C4-2B (cell line): ENCODE data around the gene SLX4IP.

ENCODE experiments used
- H3K27ac ChIP-seq: fragments of 450-650 bp; 2 replicates; pipeline ENCODE4 v1.5.1; 2017
- ZFX ChIP-seq: fragments of 450-650 bp; IDR thresholded peaks from 2 replicates; pipeline ENCODE4 v1.6.1; 2017
- TF ChIP-seq, protein P1 (sequence below): fragments of 450-650 bp; conservative IDR thresholded peaks from 2 replicates; pipeline ENCODE4 v1.5.1; 2017; ENCODE audit warnings: mild to moderate bottlenecking

Gene SLX4IP

DNA sequence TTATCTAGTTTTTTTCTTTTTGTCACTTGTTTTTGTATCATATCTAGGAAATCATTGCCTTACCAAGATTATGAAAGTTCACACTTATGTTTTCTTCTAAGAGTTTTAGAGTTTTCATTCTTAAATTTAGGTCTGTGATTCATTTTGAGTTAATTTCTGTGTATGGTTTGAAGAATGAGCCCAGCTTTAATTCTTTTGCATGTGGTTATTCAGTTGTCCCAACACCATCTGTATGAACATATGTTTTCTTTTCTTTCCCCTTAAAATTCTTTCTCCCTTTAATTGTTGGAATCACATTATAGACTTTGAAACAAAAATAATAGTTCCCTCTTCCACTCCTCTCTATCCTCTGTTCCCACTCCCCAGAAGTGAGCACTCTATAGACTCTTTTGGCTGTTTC, 85.4 kb downstream of the SLX4IP start:
- H3K27ac ChIP-seq: no peak overlapping the region
- TF ChIP-seq, protein P1, sequence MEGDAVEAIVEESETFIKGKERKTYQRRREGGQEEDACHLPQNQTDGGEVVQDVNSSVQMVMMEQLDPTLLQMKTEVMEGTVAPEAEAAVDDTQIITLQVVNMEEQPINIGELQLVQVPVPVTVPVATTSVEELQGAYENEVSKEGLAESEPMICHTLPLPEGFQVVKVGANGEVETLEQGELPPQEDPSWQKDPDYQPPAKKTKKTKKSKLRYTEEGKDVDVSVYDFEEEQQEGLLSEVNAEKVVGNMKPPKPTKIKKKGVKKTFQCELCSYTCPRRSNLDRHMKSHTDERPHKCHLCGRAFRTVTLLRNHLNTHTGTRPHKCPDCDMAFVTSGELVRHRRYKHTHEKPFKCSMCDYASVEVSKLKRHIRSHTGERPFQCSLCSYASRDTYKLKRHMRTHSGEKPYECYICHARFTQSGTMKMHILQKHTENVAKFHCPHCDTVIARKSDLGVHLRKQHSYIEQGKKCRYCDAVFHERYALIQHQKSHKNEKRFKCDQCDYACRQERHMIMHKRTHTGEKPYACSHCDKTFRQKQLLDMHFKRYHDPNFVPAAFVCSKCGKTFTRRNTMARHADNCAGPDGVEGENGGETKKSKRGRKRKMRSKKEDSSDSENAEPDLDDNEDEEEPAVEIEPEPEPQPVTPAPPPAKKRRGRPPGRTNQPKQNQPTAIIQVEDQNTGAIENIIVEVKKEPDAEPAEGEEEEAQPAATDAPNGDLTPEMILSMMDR: no peak
- no peak for TF ChIP-seq ZFX

DNA sequence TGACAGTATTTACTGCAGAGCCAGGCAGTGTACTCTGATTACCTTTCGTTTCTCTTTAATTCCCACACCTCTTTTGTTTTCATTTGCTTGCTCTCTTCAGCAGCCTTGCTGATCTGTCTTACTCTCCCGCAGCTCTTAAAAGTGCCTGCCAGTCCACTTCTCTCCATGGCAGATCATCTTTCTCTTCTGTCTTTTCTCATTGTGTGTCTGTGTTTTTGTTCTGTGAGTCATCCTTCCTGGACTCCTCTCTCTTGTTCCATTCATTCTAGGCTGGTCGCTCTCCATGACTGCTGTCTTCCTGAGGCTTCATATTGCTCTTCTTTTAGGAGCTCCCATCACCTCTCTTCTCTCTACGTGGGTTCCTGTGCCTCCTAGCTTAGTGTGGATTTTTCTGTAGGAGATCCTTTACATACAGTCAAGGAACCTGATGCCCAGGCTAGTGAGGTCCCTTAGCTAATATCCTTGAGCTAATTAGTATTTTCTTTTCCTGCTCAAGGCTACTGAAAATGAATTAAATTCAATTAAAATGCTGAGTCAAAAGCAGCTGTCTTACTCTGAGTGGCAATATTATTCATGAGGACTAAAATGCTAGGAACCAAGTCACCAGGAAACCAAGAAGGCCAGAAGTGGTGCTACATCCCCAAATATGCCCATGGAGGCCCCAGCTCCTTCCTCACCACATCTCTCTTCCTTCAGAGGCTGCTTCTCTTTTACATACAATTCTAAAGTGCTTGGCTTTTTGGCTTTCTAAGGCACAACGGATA, 86.1 kb downstream of the SLX4IP start:
- H3K27ac ChIP-seq: no peak overlapping the region
- TF ChIP-seq, protein P1: no peak
- no peak for TF ChIP-seq ZFX

DNA sequence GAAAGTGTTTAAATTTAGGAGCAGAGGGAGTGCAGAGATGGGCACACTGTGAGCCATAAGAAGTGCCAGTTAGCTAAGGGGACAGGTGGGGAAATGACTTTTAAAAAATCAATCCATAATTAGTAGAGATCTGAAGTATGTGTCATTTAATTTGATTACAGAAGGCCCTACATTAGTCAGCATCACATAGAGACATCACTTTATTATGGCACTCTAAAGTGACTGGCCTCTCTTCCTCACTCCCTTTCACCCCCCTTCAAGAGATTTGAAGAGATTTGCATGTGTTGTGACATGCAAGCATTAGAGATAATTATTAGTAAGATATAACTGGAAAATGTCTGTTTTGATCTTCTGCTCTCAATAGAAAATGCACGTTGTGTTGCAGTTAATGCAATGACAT, 86.7 kb downstream of the SLX4IP start:
- H3K27ac ChIP-seq: no peak overlapping the region
- TF ChIP-seq, protein P1: no peak
- TF ChIP-seq ZFX: no peak

DNA sequence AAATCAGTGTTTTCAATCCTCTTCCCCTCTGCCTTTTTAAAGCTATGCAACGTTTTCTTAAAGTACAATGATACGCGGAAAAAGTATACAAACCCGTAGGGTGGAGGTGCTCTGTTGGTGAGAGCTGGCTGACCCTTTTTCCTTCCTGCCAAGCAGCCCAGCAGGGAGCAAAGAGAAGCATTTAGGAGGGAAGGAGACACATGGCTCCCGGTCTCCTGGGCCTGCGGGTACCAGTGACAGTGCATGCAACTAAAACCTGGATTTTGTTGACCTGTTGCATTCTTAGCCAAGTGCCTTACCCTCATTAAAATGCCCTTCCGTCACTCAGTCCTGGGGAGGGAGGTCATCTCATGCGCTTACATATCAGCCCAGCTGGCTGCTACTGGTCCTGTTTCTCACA, 87.2 kb downstream of the SLX4IP start:
- H3K27ac ChIP-seq: no peak overlapping the region

DNA sequence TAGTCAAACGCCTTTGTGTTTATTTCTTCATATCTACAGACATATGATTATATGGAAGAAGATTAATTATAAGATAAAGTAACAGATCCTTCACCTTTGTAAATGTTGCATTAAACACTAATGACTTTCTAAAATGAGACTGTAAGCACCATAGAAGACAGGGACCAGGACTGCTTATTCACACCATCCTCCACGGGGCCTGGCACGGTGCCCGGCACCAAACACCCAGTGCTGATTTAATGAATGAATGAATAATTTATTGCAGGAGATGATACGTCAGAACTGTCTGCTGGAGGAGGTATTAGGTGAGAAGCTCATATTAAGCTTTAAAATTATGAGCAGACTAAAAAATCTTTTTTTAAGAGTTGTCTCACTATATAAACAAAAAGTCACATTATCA, 88.3 kb downstream of the SLX4IP start:
- TF ChIP-seq ZFX: no peak
- TF ChIP-seq, protein P1: no peak
- peak overlapping the region; percentile 18; the same call in 1 of the 2 replicates for H3K27ac ChIP-seq

More for the DNA sequence above, 87.2 kb downstream of the SLX4IP start:
- TF ChIP-seq ZFX: no peak
- TF ChIP-seq, protein P1: no peak

DNA sequence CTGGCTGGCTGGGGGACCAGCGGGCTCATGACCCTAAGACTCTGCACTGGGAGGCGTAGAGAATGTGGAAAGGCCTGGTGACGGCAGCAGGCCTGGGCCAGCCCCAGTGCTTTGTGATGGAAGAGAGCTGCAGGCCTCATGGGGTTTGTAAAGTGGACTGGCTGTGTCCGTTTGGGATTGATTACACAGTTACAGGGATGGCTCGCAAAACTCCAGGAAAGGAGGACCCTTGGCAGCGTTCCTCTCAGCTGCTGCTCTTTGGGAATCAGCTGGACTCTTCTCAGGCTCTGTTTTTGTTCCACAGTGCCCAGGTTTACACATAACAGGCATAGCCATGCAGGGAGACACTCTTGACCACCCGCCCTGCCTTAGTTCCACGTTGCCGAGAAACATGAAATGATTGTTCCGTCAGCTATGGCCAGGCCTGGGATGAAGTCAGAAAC, 89.0 kb downstream of the SLX4IP start:
- H3K27ac ChIP-seq: peak overlapping the region; percentile 18
- no peak for TF ChIP-seq ZFX
- TF ChIP-seq, protein P1: no peak

DNA sequence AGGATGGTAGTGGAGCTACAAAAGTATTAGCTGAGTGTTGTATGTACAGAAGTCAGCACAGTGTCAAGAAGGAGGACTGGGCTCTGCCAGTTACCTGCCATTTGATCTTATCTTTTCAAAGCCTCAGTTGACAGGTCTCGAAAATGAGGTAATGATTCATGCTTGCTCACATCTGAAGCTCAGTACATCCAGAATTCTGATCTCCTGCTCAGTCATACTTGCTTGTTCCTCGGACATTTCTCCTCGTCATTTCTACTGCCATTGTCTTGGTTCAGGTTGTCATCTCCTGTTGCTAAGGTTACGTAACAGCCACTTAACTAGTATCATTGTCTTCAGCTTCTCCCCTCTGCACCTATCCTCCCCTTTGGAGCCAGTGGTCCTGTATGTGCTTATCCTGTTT, 89.5 kb downstream of the SLX4IP start:
- TF ChIP-seq, protein P1: no peak
- no peak for TF ChIP-seq ZFX
- no peak overlapping the region for H3K27ac ChIP-seq
